Right lobe of liver (tissue), 6 donors: ENCODE measurements around the gene CENPU. TPM values are rescaled to one million over a fixed set of nuclear protein-coding genes. Genes with fewer than 3 reads are reported as not detected.
"Not testable (repeated sequence)": the region's sequence is repeated elsewhere in the genome, so short reads cannot be mapped to it uniquely, and the experiment has no call there.

Source experiments
- ATAC-seq, 4 donors: fragments of 200-7000 bp; cut with Tn5 transposase; one replicate each; pipeline ENCODE4 v1.9.1; 2020; ENCODE audit warnings: mild to moderate bottlenecking in 4 of 4, moderate library complexity in 4 of 4
- DNase-seq, 3 donors: peaks; one replicate each; pipeline ENCODE4 v3.0.0-alpha.2; 2020
- H3K27ac ChIP-seq, 3 donors: fragments of 200-600 bp; one replicate each; pipeline ENCODE4 v1.8.0; 2022
- H3K27me3 ChIP-seq, 2 donors: fragments of 200-600 bp; one replicate each; pipeline ENCODE4 v1.8.0; 2022
- H3K36me3 ChIP-seq, 4 donors: fragments of 200-600 bp; sonication (generic) in 1 of 4; one replicate each; pipeline versions ENCODE4 v1.5.1 to v1.8.0; 2017 to 2022; ENCODE audit warnings: control low read depth in 1 of 4
- H3K4me1 ChIP-seq, 4 donors: fragments of 200-600 bp; sonication (generic) in 1 of 4; one replicate each; pipeline versions ENCODE4 v1.5.1 to v1.8.0; 2017 to 2022; ENCODE audit warnings: control low read depth in 1 of 4
- H3K4me3 ChIP-seq, 3 donors: fragments of 200-600 bp; one replicate each; pipeline ENCODE4 v1.8.0; 2022
- H3K9me3 ChIP-seq, 4 donors: fragments of 200-600 bp; sonication (generic) in 1 of 4; one replicate each; pipeline versions ENCODE4 v1.5.1 to v1.8.0; 2017 to 2022; ENCODE audit warnings: control low read depth in 1 of 4
- POLR2A ChIP-seq: fragments of 450-650 bp; IDR thresholded peaks from one replicate; pipeline ENCODE4 v1.6.1; 2017; ENCODE audit warnings: antibody characterized with exemption, mild to moderate bottlenecking
- WGBS: methylation state at CpG from one replicate; pipeline ENCODE4 v1.1.6; 2018; ENCODE audit warnings: low coverage, low lambda C conversion rate; ENCODE audit not compliant: insufficient coverage; ENCODE audit errors: missing lambda C conversion rate; 5-methylcytosine and 5-hydroxymethylcytosine counted together
- intact Hi-C, 2 donors: fragments of 100-400 bp; cut with DNase I; formaldehyde crosslinking; loops; one replicate each; pipeline versions ENCODE4 v1.11.2 to v1.14.1; 2022
- total RNA-seq, 6 experiments: library from RNA; depleted of rRNA in 2 of 6; stranded (reverse); fragments of >200 nt in 2 of 6; fragmentation: NEBNext Ultra II Directional in 3 of 6; extraction: Animal tissue kit (Norgen Biotek cat#: 25700) in 3 of 6; gene quantifications; one replicate each; pipeline versions ENCODE4 v1.1.0 to v1.2.4, GENCODE V29; 2016 to 2023
- TF ChIP-seq, protein P1 (sequence below), 4 donors: fragments of 200-600 bp in 3 of 4; fragments of 450-650 bp in 1 of 4; IDR thresholded peaks; one replicate each; pipeline versions ENCODE4 v1.5.1 to v1.8.0; 2016 to 2022; ENCODE audit warnings: antibody characterized with exemption in 4 of 4, mild to moderate bottlenecking in 2 of 4
- donor health status: DM: no; HTN: yes; CAD: no.
- donor health status: DM: no; HTN: no; CAD: no.
- donor health status: DM: no; HTN: no; CAD: no.
- donor health status: DM: no; HTN: yes; CAD: no.
- donor health status: DM: no; HTN: yes; CAD: no.

The CENPU gene
- total RNA-seq, 6 experiments from 2014 or later, result 0.84 to 10.0 (median 1.5) TPM

GRCh38 chr4:184745831-184746795, 12.2 kb upstream of the CENPU start:
- intact Hi-C loops, result no loop called here
- TF ChIP-seq, protein P1, sequence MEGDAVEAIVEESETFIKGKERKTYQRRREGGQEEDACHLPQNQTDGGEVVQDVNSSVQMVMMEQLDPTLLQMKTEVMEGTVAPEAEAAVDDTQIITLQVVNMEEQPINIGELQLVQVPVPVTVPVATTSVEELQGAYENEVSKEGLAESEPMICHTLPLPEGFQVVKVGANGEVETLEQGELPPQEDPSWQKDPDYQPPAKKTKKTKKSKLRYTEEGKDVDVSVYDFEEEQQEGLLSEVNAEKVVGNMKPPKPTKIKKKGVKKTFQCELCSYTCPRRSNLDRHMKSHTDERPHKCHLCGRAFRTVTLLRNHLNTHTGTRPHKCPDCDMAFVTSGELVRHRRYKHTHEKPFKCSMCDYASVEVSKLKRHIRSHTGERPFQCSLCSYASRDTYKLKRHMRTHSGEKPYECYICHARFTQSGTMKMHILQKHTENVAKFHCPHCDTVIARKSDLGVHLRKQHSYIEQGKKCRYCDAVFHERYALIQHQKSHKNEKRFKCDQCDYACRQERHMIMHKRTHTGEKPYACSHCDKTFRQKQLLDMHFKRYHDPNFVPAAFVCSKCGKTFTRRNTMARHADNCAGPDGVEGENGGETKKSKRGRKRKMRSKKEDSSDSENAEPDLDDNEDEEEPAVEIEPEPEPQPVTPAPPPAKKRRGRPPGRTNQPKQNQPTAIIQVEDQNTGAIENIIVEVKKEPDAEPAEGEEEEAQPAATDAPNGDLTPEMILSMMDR (IDR thresholded peaks at IDR 0.05), result peak; percentile 46 to 69 (median 67)
- TF ChIP-seq POLR2A, result no peak
- ATAC-seq, result peak; percentile 47 to 70 (median 59)
- H3K9me3 ChIP-seq, result no peaks in the 10 kb centered on the region
- peak in 1 of 3 donors; percentile 49 for DNase-seq
- 13% methylated on average over 10 of the region's 10 CpGs for WGBS
- H3K27ac ChIP-seq, result peak overlapping the region; percentile 54 to 81 (median 74)
- no peaks in the 10 kb centered on the region for H3K36me3 ChIP-seq
- H3K4me1 ChIP-seq, result peaks cover 0 to 59% (median 17%) of the 10 kb centered on the region in 4 donors
- no peaks in the 10 kb centered on the region for H3K27me3 ChIP-seq
- H3K4me3 ChIP-seq, result no peak overlapping the region

DNA sequence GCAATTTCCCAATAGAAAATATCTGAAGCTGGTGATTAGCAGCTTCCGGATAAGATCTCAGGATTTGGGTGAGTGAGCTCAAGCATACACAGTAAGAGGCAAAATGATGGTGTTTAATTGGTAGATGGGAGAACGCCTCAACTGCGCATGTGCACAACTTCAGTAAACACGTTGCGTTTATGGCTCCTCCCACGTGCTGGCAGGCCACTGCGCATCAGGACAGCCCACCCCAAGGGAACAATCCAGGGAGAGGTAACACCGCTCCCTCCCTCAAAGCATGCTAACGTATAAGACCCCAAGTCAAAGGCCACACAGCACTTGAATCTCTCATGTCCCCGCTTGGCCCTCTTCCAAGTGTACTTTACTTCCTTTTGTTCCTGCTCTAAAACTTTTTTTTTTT, 10.3 kb upstream of the CENPU start:
- Histone ChIP-seq H3K27ac (no peak overlapping the region), H3K36me3 (no peaks in the 10 kb centered on the region), H3K4me1 (peaks cover 0 to 42% (median 17%) of the 10 kb centered on the region in 4 donors), H3K9me3 (no peaks in the 10 kb centered on the region), H3K4me3 (no peak overlapping the region), H3K27me3 (no peaks in the 10 kb centered on the region)
- DNase-seq, result no peak
- ATAC-seq, result no peak
- intact Hi-C loops, result no loop called here
- TF ChIP-seq POLR2A, result no peak
- TF ChIP-seq, protein P1 (IDR thresholded peaks at IDR 0.05), result no peak
- 86% methylated on average over 7 of the region's 10 CpGs for WGBS

- Histone ChIP-seq H3K4me1 (peaks cover 0 to 36% (median 17%) of the 10 kb centered on the region in 4 donors), H3K4me3 (no peak overlapping the region), H3K27me3 (no peaks in the 10 kb centered on the region), H3K36me3 (no peaks in the 10 kb centered on the region), H3K9me3 (no peaks in the 10 kb centered on the region), H3K27ac (no peak overlapping the region)
- ATAC-seq (no peak), DNase-seq (no peak)
- TF ChIP-seq, protein P1 (IDR thresholded peaks at IDR 0.05), result no peak
- TF ChIP-seq POLR2A, result no peak
- WGBS, result 79% methylated on average over 3 of the region's 4 CpGs
- intact Hi-C loops, result no loop called here
These were observed 9.8 kb upstream of the CENPU start for GRCh38 chr4:184743650-184744049.

- WGBS, result 100% methylated on average over 1 of the region's 1 CpG
- not testable (repeated sequence) for ATAC-seq
These were observed 7.8 kb upstream of the CENPU start for GRCh38 chr4:184741651-184742050.

GRCh38 chr4:184740980-184741391, 7.1 kb upstream of the CENPU start:
- intact Hi-C loops, result no loop called here
- whole genome bisulfite sequencing, result no CpG with 5 or more reads among the region's 20 CpGs

More at GRCh38 chr4:184741651-184742050, 7.8 kb upstream of the CENPU start:
- peaks cover 0 to 16% (median 5%) of the 10 kb centered on the region in 4 donors for H3K4me1 ChIP-seq
- H3K36me3 ChIP-seq, H3K27ac ChIP-seq, H3K9me3 ChIP-seq, H3K4me3 ChIP-seq, DNase-seq, intact Hi-C loops, H3K27me3 ChIP-seq: not testable (repeated sequence)

DNA sequence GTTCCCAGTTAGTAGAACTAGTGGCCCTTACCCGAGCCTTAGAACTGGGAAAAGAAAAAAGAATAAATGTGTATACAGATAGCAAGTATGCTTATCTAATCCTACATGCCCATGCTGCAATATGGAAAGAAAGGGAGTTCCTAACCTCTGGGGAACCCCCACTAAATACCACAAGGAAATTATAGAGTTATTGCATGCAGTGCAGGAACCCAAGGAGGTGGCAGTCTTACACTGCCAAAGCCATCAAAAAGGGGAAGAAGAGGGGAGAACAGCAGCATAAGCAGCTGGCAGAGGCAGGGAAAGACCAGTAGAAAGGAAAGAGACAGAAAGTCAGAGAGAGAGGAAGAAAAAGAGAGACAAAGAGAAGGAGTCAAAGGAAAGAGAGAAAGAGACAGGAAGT, 5.7 kb upstream of the CENPU start:
- H3K4me3 ChIP-seq, H3K9me3 ChIP-seq, H3K36me3 ChIP-seq, H3K27me3 ChIP-seq, DNase-seq, H3K4me1 ChIP-seq, ATAC-seq, H3K27ac ChIP-seq, intact Hi-C loops: not testable (repeated sequence)
- 73% methylated on average over 1 of the region's 1 CpG for WGBS

More at GRCh38 chr4:184740980-184741391, 7.1 kb upstream of the CENPU start:
- Histone ChIP-seq H3K4me1 (peaks cover 0 to 10% (median 1%) of the 10 kb centered on the region in 4 donors), H3K27me3 (no peaks in the 10 kb centered on the region), H3K9me3 (no peaks in the 10 kb centered on the region), H3K27ac (no peak overlapping the region), H3K36me3 (no peaks in the 10 kb centered on the region), H3K4me3 (no peak overlapping the region)
- DNase-seq (no peak), ATAC-seq (peak in 1 of 4 donors; percentile 18)
- no peak for TF ChIP-seq POLR2A
- TF ChIP-seq, protein P1 (IDR thresholded peaks at IDR 0.05), result no peak
